ENCODE measurements around the gene ZDHHC13. TPM values are rescaled to one million over a fixed set of nuclear protein-coding genes. Genes with fewer than 3 reads are reported as not detected.
A peak's percentile ranks its signal among the peaks of the same experiment; 100 is the strongest.

Gene ZDHHC13
- polyA plus RNA-seq (ENCODE audit: insufficient read length) = 6.7 TPM

DNA sequence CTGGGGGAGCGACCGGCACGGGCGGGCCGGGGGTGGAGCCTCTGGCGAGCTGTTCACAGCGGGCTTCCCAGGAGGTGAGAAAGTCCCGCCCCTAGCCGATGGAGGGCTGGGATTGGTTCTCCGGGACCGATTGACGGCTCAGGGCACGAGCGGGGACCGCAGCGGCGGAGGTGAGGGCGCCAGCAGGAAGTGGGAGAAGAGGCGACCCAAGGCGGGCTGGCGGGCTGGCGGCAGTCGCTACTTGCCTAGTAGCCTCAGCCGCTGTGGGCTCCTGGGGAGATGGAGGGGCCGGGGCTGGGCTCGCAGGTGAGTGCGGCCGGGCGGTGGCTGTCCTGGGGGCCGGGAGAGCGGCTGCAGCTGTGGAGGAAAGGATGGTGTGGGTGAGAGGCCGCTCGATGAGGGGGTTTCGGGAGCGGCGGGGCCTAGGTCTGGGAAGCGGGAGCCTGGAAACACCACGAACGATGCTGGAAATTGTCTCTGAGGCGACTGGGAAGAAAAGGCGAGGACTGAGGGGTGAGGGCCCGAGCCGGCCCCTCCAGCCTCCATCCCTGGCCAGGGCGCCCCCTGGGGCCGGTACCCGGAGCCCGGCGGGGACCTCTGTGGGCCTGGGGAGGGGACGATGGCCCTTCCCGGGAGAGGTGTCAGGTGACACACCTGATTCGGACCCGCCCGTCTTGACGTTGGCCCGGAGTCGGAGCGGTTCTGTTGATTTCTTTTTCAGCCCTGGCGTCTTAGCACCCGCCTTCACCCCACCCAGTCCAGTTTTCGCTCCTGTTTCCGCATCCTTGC is at the start of gene ZDHHC13:
TSS of gene ZDHHC13 (plus strand) at position 198 of the 789 bp plus-strand sequence. CDS start at position 280, 82 bp downstream.
- peak; percentile 85 for DNase-seq

- peak; percentile 72 for DNase-seq
Measured at GRCh38 chr11:19071255-19071654, 45.7 kb upstream of the ZDHHC13 start.

- DNase-seq = no peak
Measured at GRCh38 chr11:19072464-19072863, 44.5 kb upstream of the ZDHHC13 start.

DNA sequence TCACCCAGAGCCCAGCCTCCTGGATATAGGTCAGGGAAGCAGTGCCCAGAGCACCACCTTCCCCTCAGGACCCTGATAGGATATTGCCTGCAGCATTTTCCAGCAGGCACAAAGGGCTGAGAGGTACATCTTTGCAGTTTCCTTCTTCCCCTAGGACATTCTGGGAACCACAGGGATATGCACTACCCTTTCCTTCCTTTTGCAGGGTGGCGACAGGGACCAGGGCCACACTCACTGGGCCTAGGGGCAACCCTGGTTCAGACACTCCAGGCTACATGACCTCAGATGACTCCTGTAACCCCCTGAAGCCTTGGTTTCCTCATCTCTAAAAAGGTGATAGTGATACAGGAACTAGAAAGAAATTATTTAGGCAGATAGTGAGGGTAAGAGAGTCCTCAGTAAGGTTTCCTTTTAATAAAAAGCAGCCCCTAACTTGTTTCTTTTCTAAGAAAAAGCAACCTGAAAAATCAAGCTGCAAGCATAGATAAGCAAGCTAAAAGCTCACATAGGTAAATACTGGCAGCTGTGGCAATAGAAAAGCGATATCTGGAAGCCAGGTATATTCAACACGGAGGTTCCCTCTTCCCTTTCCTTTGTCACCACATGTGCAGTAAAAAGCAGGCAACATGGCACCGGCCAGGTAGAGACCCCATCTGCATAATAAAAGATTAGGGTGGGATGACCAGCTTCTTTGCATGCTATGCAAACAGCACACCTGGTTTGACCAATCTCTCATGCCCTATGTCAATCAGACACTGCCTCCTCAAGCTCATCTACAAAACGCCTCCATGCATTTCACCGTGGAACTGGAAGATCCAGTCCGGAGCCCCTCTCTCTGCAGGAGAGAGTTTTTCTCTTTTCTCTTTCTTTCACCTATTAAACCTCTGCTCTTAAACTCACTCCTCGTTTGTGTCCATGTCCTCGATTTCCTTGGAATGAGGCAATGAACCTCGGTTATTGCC is 43.2 kb upstream of the ZDHHC13 start:
- no peak for DNase-seq

GRCh38 chr11:19075636-19076035 is 41.3 kb upstream of the ZDHHC13 start:
- no peak for DNase-seq

DNA sequence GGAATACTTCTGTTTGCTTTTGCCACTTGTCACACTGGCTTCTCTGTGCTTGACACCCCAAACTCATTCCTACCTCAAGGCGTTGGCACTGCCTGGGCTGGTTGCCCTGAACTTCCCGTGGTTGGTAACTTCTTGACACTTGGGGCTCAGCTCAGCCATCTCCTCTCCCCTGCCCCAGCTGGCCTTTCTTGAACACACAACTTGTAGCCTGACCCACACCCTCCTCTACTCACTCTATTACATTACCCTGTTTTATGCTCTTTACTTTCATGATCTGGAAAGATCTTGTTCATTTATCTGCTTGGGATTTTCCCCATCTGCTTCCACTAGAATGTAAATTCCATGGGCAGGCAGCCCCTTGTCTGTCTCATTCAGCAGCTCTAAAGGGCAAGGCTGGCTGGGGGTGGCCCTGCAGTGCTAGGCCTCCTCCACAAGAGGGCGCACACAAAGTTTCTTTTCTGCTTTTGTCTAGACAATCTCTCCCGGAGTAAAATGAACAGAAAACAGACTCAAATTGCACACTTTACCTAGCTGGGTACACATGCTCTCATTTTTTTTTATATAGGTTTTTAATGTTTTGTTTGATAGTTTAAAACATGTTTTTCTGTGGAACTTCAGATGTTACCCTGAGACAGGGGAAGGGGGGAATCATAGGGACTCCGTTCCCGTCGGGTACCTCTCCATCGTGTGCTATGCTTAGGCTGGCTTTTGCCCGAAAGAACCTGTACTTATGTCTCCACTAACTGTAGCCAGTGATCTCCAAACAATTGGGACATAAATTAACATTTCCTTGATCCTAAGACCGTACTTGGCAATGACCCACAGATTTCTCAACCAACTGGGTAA is 40.0 kb upstream of the ZDHHC13 start:
- peak; percentile 42 for DNase-seq

DNA sequence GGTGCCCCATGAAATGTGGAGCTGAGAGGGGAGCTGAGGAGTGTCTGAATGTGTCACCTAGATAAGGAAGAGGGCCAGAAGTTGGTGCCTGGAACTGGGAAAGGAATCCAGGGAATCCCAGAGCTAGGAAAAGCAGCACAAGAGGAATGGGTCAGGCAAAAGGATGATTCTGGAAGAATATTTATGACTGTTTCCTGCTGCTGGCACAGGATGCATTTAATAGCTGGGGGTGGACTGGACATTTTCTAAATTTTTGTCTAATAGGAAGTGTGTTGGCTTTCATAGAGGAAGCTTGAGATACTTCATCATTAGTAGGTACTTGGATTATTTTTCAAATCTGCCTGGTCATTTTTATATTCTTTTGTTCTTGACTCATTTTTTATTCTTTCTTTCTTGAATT is 39.0 kb upstream of the ZDHHC13 start:
- DNase-seq = no peak

- no peak for DNase-seq
Measured at GRCh38 chr11:19079643-19080440, 37.1 kb upstream of the ZDHHC13 start.

DNA sequence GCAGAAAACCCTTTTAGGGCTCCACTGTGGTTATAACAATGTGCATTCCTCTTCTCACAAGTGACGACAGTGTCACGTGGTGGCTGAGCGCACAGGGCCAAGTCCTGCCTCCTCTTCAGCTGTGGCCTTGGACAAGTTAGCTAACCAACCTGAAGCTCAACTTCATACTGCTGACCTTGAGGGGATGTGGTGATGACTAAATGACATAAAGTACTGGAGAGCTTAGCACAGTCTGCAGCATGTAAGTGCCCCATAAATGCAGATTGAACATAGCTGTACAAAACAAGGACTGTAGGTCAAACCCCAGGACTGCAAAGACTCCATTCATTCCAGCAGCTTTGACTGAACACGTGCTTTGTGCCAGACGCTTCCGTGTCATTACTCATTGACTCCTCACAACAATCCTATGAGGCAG is 36.4 kb upstream of the ZDHHC13 start:
- DNase-seq = no peak

- no peak for DNase-seq
Measured at GRCh38 chr11:19083166-19083565, 33.8 kb upstream of the ZDHHC13 start.

DNA sequence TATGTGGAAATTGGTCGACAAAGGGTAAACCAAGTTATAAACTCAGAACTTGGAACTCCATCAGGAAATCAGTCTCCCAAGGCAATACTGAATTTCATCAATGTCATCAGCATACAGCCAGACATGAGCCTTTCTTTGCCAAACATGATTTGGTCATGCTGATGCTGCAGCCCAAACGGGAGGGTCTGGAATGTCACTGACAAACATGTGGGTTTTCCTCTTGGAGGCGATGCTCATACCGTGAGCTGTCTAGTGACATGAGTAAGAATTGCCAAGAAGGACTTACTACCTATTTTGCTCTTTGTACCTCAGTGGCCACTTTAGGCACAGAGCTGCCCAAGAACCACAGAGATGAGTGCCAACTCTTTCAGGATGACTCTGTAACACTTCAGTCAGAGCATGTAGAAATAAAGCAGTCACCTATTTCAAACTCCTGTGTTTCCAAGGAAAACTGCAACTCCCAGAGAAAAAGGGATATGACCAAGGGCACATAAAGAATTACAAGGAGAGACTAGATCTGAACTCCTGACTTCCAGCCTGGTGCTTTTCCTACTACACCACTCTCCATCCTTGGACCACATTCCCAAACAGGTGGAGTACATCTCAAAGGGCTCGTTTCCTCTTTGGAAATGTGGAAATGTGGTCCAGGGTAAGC is 32.2 kb upstream of the ZDHHC13 start:
- no peak for DNase-seq

DNA sequence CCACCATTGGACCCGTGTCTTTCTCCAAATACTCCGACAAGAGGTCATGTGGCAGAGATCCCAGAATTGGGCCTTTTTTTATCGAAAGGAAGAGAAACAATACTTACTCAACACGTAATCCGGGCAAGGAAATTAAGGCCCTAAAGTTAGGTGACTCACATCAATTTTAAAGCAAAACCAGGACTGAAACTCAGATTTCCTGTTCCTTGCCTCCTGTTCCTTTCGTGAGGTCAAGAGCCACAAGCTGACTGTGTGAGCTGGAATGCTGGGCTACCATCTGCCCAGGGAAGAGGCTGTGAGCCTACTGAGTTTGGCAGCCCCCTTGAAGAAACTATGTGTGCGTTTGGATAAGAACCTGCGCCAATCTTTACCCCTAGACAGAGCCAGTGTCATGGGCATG is 29.3 kb upstream of the ZDHHC13 start:
- DNase-seq = no peak

- no peak for DNase-seq
Measured at GRCh38 chr11:19088791-19089190, 28.2 kb upstream of the ZDHHC13 start.

- DNase-seq = no peak
Measured at GRCh38 chr11:19089421-19089820, 27.5 kb upstream of the ZDHHC13 start.

GRCh38 chr11:19091366-19091765 is 25.6 kb upstream of the ZDHHC13 start:
- no peak for DNase-seq

DNA sequence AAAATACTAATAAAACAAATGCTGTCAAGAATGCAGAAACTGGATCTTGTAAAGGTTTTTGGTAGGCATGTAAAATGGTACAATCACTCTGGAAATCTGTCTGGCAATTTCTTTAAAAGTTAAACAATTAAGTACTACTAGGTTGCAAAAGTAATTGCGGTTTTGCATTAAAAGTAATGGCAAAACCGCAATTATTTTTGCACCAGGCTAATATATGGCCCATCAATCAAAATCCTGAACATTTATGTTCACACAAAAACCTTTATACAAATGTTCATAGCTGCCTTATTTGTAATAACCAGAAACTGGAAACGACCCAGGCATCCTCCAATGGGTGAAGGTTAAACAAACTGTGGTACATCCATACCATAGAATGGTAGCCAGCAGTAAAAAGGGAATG is 24.6 kb upstream of the ZDHHC13 start:
- no peak for DNase-seq

GRCh38 chr11:19092850-19093249 is 24.1 kb upstream of the ZDHHC13 start:
- no peak for DNase-seq

DNA sequence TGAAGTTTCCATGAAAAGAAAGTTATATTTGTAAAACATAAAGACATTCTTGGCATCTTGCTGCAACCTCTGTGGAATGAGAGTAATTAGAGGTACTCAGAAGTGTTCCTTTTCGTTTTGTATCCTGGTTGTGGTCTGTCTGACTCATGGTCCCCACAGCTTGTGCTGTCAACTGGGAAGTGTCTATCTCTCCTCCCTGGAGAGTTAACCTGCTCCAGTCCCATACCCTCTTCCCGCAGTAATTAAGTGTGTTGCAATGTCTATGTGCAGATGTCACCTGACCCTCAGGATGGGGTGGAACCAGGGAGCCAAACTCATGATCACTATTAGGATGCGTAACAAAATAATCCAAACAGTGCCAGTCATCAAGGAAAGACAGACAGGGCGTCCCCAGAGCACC is 23.0 kb upstream of the ZDHHC13 start:
- DNase-seq = no peak

DNA sequence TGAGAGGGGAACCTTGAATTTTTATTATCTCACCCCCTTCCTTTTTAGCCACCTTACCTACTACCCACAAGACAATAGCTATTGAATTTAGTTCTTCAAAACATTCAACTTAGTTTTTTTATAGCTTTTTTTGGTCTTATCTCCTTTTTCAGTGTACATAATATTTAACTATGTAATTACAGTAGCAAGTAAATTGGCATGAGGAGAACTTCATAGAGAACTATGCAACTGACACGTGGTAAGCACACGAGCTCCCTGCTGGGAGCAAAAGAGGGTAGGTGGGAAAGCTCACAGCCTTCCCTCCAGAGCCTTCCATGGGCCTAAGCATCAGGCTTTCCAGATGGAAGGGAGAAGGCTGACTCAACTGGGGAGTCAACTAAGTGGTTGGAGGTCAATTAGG is 22.1 kb upstream of the ZDHHC13 start:
- no peak for DNase-seq

GRCh38 chr11:19099093-19099492 is 17.9 kb upstream of the ZDHHC13 start:
- DNase-seq = no peak

DNA sequence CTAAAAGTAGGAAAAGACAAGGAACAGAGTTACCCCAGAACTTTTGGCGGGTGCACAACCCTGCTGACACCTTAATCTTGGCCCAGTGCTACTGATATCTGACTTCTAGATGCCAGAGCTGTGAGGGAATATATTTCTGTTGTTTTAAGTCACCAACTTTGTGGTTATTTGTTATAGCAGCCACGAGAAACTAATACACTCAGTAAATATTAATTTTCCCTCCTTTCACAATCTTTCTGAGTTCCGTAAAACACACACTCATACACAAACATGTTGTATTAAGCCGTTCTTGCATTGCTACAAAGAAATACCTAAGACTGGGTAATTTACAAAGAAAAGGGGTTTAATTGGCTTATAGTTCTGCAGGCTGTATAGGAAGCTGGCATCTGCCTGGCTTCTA is 16.1 kb upstream of the ZDHHC13 start:
- DNase-seq = no peak
